H54 (cell line): Measurements from ENCODE around the gene ACTL6B.
"Not testable (repeated sequence)": the region's sequence is repeated elsewhere in the genome, so short reads cannot be mapped to it uniquely, and the experiment has no call there.

Source experiments
- DNase-seq: peaks from one replicate; pipeline ENCODE4 v3.0.0; 2011; ENCODE audit warnings: low spot score, mixed read lengths; ENCODE audit not compliant: insufficient read length
- FAIRE-seq: peaks from 3 replicates; lab custom pipeline; 2011; peaks lifted over from hg19 to GRCh38; lab: Jason Lieb, UNC
- POLR2A ChIP-seq: IDR thresholded peaks from 2 replicates; pipeline ENCODE4 v1.6.1; 2011; ENCODE audit warnings: low read depth, mild to moderate bottlenecking, low read length

ACTL6B gene

GRCh38 chr7:100655908-100656674 is at the start of gene ACTL6B:
Gene ACTL6B, minus strand, starts transcription at chr7:100656448. Its CDS starts 94 bp downstream, at chr7:100656354.
- no peak for TF ChIP-seq POLR2A
- FAIRE-seq, result no peak
- DNase-seq, result no peak

GRCh38 chr7:100705320-100705752 is 49.1 kb upstream of the ACTL6B start:
- peak; percentile 87 for DNase-seq
- FAIRE-seq, result no peak
- no peak for TF ChIP-seq POLR2A

- not testable (repeated sequence) for FAIRE-seq, DNase-seq
These were observed 44.8 kb upstream of the ACTL6B start for GRCh38 chr7:100701089-100701488.

GRCh38 chr7:100699018-100699417 is 42.8 kb upstream of the ACTL6B start:
- DNase-seq (no peak), FAIRE-seq (no peak)
- TF ChIP-seq POLR2A, result no peak

GRCh38 chr7:100696123-100696521 is 39.9 kb upstream of the ACTL6B start:
- FAIRE-seq (no peak), DNase-seq (no peak)
- no peak for TF ChIP-seq POLR2A

GRCh38 chr7:100694098-100694745 is 38.0 kb upstream of the ACTL6B start, which contains the start of gene GIGYF1:
Gene GIGYF1, minus strand, starts transcription at chr7:100694250. Its CDS starts 6,012 bp downstream, at chr7:100688238.
- DNase-seq, result peak; percentile 83
- TF ChIP-seq POLR2A, result 0 out of 2 replicates have a peak, but pooled peaks have one; percentile 13

GRCh38 chr7:100693312-100694097 is 37.3 kb upstream of the ACTL6B start:
- no peak for FAIRE-seq
- no peak for TF ChIP-seq POLR2A
- no peak for DNase-seq

More at GRCh38 chr7:100694098-100694745, 38.0 kb upstream of the ACTL6B start, which contains the start of gene GIGYF1:
- FAIRE-seq, result no peak

GRCh38 chr7:100692578-100692961 is 36.3 kb upstream of the ACTL6B start:
- no peak for TF ChIP-seq POLR2A
- DNase-seq, result no peak
- FAIRE-seq, result no peak

GRCh38 chr7:100691676-100692577 is 35.7 kb upstream of the ACTL6B start:
- TF ChIP-seq POLR2A, result no peak
- peak; percentile 85 for DNase-seq
- FAIRE-seq, result no peak

GRCh38 chr7:100689230-100690135 is 33.2 kb upstream of the ACTL6B start:
- no peak for TF ChIP-seq POLR2A
- no peak for FAIRE-seq
- no peak for DNase-seq

GRCh38 chr7:100688326-100688860 is 32.1 kb upstream of the ACTL6B start:
- DNase-seq (no peak), FAIRE-seq (no peak)
- no peak for TF ChIP-seq POLR2A
